Transverse colon (tissue), 4 donors: ENCODE data around the gene ENOPH1. TPM values are rescaled to one million over a fixed set of nuclear protein-coding genes. Genes with fewer than 3 reads are reported as not detected.

Experiments
- DNase-seq: peaks from one replicate; pipeline ENCODE4 v3.0.0-alpha.2; 2019
- H3K27ac ChIP-seq, 4 donors: fragments of 200-600 bp; sonication (generic); 2 replicates each; pipeline ENCODE4 v1.5.1; 2016 to 2018; ENCODE audit warnings: inconsistent platforms in 4 of 4
- H3K27me3 ChIP-seq: fragments of 200-600 bp; sonication (generic); 2 replicates; pipeline ENCODE4 v1.5.1; 2017; ENCODE audit warnings: inconsistent platforms
- H3K36me3 ChIP-seq, 4 donors: fragments of 200-600 bp; sonication (generic); 2 replicates each; pipeline ENCODE4 v1.5.1; 2017 to 2019; ENCODE audit warnings: inconsistent platforms in 4 of 4
- H3K4me1 ChIP-seq, 4 donors: fragments of 200-600 bp; sonication (generic); 2 replicates each; pipeline ENCODE4 v1.5.1; 2017 to 2020; ENCODE audit warnings: inconsistent platforms in 4 of 4
- H3K4me3 ChIP-seq, 4 donors: fragments of 200-600 bp; sonication (generic); 1 replicate in 1 of 4; 2 replicates in 3 of 4; pipeline versions ENCODE4 v1.5.1 to v1.6.1; 2017 to 2019; ENCODE audit warnings: inconsistent platforms in 4 of 4
- H3K9me3 ChIP-seq, 2 donors: fragments of 200-600 bp; sonication (generic); 2 replicates each; pipeline ENCODE4 v1.5.1; 2017 to 2019; ENCODE audit warnings: inconsistent platforms in 2 of 2
- EP300 ChIP-seq: sonication (generic); formaldehyde crosslinking; IDR thresholded peaks from one replicate; pipeline ENCODE4 v1.6.1; 2017; ENCODE audit warnings: antibody characterized with exemption, low read depth
- POLR2A ChIP-seq: fragments of 450-650 bp; IDR thresholded peaks from one replicate; pipeline ENCODE4 v1.6.1; 2016; ENCODE audit warnings: antibody characterized with exemption, mild to moderate bottlenecking, moderate library complexity
- POLR2AphosphoS5 ChIP-seq, 3 donors: sonication (generic); formaldehyde crosslinking; IDR thresholded peaks; one replicate each; pipeline ENCODE4 v1.6.1; 2016; ENCODE audit warnings: antibody characterized with exemption in 3 of 3
- WGBS, 2 donors: methylation state at CpG; one replicate each; pipeline ENCODE4 v1.1.5; 2018; ENCODE audit warnings: low coverage in 1 of 2; 5-methylcytosine and 5-hydroxymethylcytosine counted together
- in situ Hi-C, 4 donors: fragments of 200-750 bp; cut with MboI; loops; one replicate each; pipeline versions ENCODE4 v1.15.0 to v1.15.1; 2017; ENCODE audit warnings: low sequenced_read_pairs in 3 of 4, low pct_ligation_motif_present in 1 of 4, low pct_unique_long_range_greater_than_20kb in 1 of 4
- intact Hi-C: fragments of 100-400 bp; cut with DNase I; formaldehyde crosslinking; loops from one replicate; pipeline ENCODE4 v1.15.1; 2023; ENCODE audit warnings: low total_unique reads
- total RNA-seq, 4 donors: library from RNA; depleted of rRNA; stranded (reverse); fragments of >200 nt; gene quantifications; one replicate each; pipeline ENCODE4 v1.1.0, GENCODE V29; 2016
- TF ChIP-seq, protein P1 (sequence below), 5 experiments: fragments of 200-600 bp in 3 of 5; fragments of 450-650 bp in 2 of 5; sonication (generic) in 3 of 5; IDR thresholded peaks; 1 replicate in 2 of 5; 2 replicates in 3 of 5; pipeline ENCODE4 v1.5.1; 2016 to 2017; ENCODE audit warnings: antibody characterized with exemption in 5 of 5, inconsistent platforms in 3 of 5, mild to moderate bottlenecking in 2 of 5, moderate library complexity in 1 of 5

The ENOPH1 gene
- total RNA-seq, 4 donors from 2014 or later: 0.75 to 21.5 (median 15.8) TPM

DNA sequence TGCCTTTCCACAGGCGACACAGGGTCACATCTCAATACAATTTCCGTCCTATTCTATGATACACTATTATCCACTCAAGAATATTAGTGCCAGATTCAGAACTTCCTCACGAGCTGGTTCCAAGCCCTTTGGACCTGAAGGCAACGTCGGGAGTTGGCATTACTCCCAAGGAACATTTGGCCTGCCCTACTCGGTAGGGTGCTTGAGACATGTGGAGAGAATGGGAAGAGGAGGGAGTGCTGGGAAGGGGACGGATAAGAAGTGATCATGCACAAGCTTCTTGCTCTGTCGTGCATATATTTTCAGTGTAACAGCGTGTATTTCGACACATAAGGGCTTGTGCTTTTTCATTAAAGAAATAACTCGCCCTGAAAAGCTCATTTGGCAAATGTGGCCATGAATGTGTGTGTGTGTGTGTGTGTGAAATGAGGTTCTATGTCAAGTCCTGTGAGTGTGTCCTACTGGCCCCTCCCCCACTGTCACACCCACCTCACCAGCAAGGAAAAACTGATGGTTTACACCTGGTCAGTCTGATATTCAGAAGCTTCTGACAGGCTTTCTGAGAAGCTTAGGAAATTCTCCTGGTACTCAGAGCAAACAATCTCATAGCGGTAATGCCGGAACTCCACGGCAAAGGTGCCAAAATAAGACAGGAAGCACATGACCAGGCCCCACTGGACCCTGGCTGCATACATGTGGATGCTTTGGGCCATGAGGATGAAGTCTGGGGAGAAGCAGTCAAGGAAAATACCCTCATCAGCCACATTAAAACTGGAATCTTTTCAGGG lies 54.8 kb downstream of the ENOPH1 start:
- DNase-seq: no peak
- TF ChIP-seq POLR2A: no peak
- no peak for TF ChIP-seq EP300
- no peak for TF ChIP-seq POLR2AphosphoS5 (IDR thresholded peaks at IDR 0.05)
- TF ChIP-seq, protein P1, sequence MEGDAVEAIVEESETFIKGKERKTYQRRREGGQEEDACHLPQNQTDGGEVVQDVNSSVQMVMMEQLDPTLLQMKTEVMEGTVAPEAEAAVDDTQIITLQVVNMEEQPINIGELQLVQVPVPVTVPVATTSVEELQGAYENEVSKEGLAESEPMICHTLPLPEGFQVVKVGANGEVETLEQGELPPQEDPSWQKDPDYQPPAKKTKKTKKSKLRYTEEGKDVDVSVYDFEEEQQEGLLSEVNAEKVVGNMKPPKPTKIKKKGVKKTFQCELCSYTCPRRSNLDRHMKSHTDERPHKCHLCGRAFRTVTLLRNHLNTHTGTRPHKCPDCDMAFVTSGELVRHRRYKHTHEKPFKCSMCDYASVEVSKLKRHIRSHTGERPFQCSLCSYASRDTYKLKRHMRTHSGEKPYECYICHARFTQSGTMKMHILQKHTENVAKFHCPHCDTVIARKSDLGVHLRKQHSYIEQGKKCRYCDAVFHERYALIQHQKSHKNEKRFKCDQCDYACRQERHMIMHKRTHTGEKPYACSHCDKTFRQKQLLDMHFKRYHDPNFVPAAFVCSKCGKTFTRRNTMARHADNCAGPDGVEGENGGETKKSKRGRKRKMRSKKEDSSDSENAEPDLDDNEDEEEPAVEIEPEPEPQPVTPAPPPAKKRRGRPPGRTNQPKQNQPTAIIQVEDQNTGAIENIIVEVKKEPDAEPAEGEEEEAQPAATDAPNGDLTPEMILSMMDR (IDR thresholded peaks at IDR 0.05): no peak
- Histone ChIP-seq H3K27ac (no peak overlapping the region), H3K9me3 (no peaks in the 10 kb centered on the region), H3K27me3 (no peaks in the 10 kb centered on the region), H3K4me3 (no peak overlapping the region), H3K4me1 (no peaks in the 10 kb centered on the region), H3K36me3 (no peaks in the 10 kb centered on the region)
- in situ Hi-C loops: no loop called here
- intact Hi-C loops: no loop called here
- 79% methylated on average over 14 of the region's 14 CpGs; no CpG with 5 or more reads in 1 of the 2 donors for WGBS, 2 donors

DNA sequence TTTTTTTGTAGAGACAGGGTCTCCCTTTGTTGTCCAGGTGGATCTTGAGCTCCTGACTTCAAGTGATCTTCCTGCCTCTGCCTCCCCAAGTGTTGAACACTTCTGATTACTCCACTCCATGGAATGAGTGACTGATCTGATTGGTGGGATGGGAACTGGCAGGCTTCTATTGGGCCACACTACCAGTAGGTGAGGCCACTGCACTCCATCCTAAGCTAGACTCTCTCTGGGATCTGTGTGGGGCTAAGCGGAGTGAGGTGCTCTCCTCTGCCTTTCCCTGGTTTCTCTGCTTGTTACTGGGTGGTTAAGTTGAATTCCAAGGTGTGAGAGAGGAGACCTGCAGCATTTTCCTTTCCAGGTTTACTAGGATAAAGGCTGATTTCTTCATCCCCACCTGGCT lies 58.7 kb downstream of the ENOPH1 start:
- Histone ChIP-seq H3K36me3 (no peaks in the 10 kb centered on the region), H3K9me3 (no peaks in the 10 kb centered on the region), H3K4me1 (no peaks in the 10 kb centered on the region), H3K27ac (no peak overlapping the region), H3K27me3 (no peaks in the 10 kb centered on the region), H3K4me3 (no peak overlapping the region)
- in situ Hi-C loops: no loop called here
- intact Hi-C loops: no loop called here
- WGBS, 2 donors: 100% methylated on average over 1 of the region's 1 CpG; no CpG with 5 or more reads in 1 of the 2 donors
- TF ChIP-seq POLR2AphosphoS5 (IDR thresholded peaks at IDR 0.05) (no peak), EP300 (no peak), POLR2A (no peak)
- TF ChIP-seq, protein P1 (IDR thresholded peaks at IDR 0.05): no peak
- no peak for DNase-seq

DNA sequence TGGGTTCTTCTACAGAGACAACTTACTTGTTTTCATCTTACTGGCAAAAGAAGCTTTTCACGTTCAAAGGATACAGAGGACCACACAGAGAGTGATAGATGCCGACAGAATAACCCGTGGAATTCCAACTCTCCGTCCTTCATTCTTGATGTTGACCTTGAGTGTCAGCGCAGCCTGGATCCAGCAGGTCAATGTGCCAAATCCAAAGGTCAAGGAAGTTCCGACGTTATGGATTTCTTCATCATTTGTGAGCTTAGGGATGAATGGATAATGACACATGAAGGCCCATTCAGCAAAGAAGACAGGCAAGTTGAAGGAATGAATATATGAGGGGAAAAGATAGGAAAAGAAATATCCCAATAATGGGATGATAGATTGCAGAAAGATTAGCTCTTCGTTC lies 59.6 kb downstream of the ENOPH1 start:
- H3K4me3 ChIP-seq: no peak overlapping the region
- in situ Hi-C loops: no loop called here
- H3K36me3 ChIP-seq: no peaks in the 10 kb centered on the region
- H3K4me1 ChIP-seq: no peaks in the 10 kb centered on the region
- H3K27ac ChIP-seq: no peak overlapping the region
- 67 to 73% methylated on average over 6 to 8 of the region's 8 CpGs for WGBS, 2 donors
- TF ChIP-seq EP300 (no peak), POLR2A (no peak), POLR2AphosphoS5 (IDR thresholded peaks at IDR 0.05) (no peak)
- TF ChIP-seq, protein P1 (IDR thresholded peaks at IDR 0.05): no peak
- no peak for DNase-seq
- H3K9me3 ChIP-seq: no peaks in the 10 kb centered on the region
- intact Hi-C loops: no loop called here
- no peaks in the 10 kb centered on the region for H3K27me3 ChIP-seq

DNA sequence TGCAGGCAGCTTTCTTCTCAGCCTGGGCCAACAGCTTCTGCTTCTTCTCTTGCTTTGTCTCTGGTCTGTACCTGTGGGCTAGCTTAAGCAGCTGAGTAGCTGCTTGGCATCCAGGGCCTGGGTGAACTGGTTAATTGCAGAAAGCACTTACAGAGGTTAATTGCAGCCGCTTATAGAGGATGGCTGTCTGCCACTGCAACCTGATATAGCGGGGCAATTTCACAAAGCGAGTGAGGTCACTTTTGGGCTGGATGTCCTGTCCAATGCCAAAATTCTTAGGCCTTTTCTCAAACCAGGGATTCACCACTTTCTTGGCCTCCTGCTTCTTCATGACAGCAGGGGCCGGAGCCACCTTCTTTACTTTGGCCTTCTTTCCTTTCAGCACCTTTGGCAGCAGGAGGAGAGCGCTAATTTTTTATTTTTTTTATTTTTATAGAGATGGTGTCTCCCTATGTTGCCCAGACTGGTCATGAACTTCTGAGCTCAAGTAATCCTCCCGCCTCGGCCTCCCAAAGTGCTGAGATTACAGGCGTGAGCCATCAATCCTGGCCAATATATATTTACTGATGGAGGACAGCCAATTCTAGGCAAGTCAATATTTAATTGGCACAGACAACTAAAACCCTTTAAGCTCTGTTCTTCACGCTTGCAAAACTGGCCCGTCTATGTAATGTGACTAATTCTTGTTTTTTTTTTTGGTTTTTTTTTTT lies 61.0 kb downstream of the ENOPH1 start:
- no peak for DNase-seq
- no peaks in the 10 kb centered on the region for H3K36me3 ChIP-seq
- no peak overlapping the region for H3K4me3 ChIP-seq
- TF ChIP-seq POLR2A: no peak
- TF ChIP-seq EP300: no peak
- TF ChIP-seq, protein P1 (IDR thresholded peaks at IDR 0.05): no peak
- no peak for TF ChIP-seq POLR2AphosphoS5 (IDR thresholded peaks at IDR 0.05)
- H3K4me1 ChIP-seq: no peaks in the 10 kb centered on the region
- H3K27me3 ChIP-seq: no peaks in the 10 kb centered on the region
- H3K9me3 ChIP-seq: no peaks in the 10 kb centered on the region
- intact Hi-C loops: no loop called here
- no peak overlapping the region for H3K27ac ChIP-seq
- 42 to 58% methylated on average over 7 to 10 of the region's 10 CpGs for WGBS, 2 donors
- in situ Hi-C loops: no loop called here
